Chondrocyte (in vitro differentiated cells): ENCODE results near the gene MAP3K12. TPM values are rescaled to one million over a fixed set of nuclear protein-coding genes. Genes with fewer than 3 reads are reported as not detected.
A peak's percentile ranks its signal among the peaks of the same experiment; 100 is the strongest.

ENCODE experiments used
- DNase-seq: peaks from one replicate; pipeline ENCODE4 v3.0.0; 2021; ENCODE audit warnings: mixed read lengths, low spot score
- H3K27ac Mint-ChIP-seq: one replicate; pipeline ENCODE4 v1.8.0; 2021; ENCODE audit warnings: mild to moderate bottlenecking, moderate library complexity, mixed read lengths; ENCODE audit not compliant: unreplicated experiment
- H3K27me3 Mint-ChIP-seq: 2 replicates; pipeline ENCODE4 v1.8.0; 2021; ENCODE audit warnings: low read depth, mixed read lengths
- H3K36me3 Mint-ChIP-seq: 2 replicates; pipeline ENCODE4 v1.8.0; 2021; ENCODE audit warnings: low read depth, mixed read lengths
- H3K4me1 Mint-ChIP-seq: 2 replicates; pipeline ENCODE4 v1.8.0; 2021; ENCODE audit warnings: low read depth, mild to moderate bottlenecking, mixed read lengths
- H3K4me3 Mint-ChIP-seq: one replicate; pipeline ENCODE4 v1.8.0; 2021; ENCODE audit warnings: mild to moderate bottlenecking, moderate library complexity, mixed read lengths; ENCODE audit not compliant: unreplicated experiment
- H3K9me3 Mint-ChIP-seq: 2 replicates; pipeline ENCODE4 v1.8.0; 2021; ENCODE audit warnings: low read depth, mixed read lengths
- CTCF ChIP-seq: fragments of 200-600 bp; sonication (generic); IDR thresholded peaks from 2 replicates; pipeline ENCODE4 v1.5.0; 2021; ENCODE audit warnings: antibody characterized with exemption, mild to moderate bottlenecking, moderate library complexity
- total RNA-seq: library from RNA; stranded (reverse); gene quantifications from 3 replicates; pipeline ENCODE4 v1.2.1, GENCODE V29; 2021

The MAP3K12 gene
- total RNA-seq, 1 donor from 2014 or later, result 26.9 TPM

GRCh38 chr12:53536962-53537361, 37.7 kb upstream of the MAP3K12 start:
- H3K4me3 Mint-ChIP-seq, result no peak overlapping the region
- H3K9me3 Mint-ChIP-seq, result no peaks in the 10 kb centered on the region
- TF ChIP-seq CTCF, result no peak
- no peak overlapping the region for H3K27ac Mint-ChIP-seq
- no peaks in the 10 kb centered on the region for H3K4me1 Mint-ChIP-seq
- DNase-seq, result no peak
- H3K36me3 Mint-ChIP-seq, result peaks cover 34% of the 10 kb centered on the region
- no peaks in the 10 kb centered on the region for H3K27me3 Mint-ChIP-seq

GRCh38 chr12:53533471-53533870, 34.2 kb upstream of the MAP3K12 start:
- Mint-ChIP-seq H3K4me3 (no peak overlapping the region), H3K27me3 (no peaks in the 10 kb centered on the region), H3K9me3 (no peaks in the 10 kb centered on the region), H3K27ac (no peak overlapping the region), H3K36me3 (peaks cover 39% of the 10 kb centered on the region), H3K4me1 (no peaks in the 10 kb centered on the region)
- DNase-seq, result no peak
- no peak for TF ChIP-seq CTCF

DNA sequence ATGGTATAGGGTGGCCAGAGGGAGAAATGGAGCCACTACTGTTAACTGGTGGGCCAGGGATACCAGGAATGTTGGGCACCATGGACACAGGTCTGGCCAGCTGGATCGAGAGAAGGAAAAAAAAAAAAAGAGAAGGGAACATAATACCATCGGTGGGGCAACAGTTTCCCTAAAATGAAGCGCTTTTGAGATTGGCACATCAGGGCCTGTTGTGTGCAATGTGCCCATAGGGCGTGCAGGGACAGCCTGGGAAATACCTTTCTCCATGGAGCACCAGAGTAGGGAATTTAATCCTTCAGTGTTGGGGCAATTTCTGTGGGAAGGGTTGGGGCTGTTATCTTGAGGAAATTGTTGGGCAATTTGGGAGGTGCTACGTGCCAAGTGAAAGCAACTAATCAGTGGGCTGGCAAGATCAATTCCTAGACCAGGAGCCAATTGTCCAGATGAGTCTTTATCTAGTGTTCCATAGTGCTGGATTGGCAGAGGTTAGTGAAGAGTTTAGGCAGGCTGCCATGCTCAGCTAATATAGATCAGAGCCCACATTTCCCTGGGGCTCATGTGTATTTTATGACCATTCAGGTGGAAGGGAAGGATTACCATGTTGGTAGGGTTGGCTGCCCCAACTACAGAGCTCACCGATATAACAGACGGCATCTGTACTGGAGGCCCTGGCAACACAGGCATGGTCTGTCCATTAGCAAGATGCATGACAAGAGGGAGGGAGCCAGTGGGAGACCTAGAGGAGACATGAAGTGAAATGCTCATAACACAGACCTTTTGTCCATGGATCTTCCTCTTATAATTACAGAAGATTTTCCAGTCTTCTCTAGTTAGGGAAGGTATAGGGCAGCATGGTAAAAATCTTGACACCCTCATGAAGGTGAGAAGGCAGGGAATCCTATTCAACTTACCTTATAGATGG, 33.5 kb upstream of the MAP3K12 start:
- H3K27ac Mint-ChIP-seq, result peak overlapping the region; percentile 57
- no peaks in the 10 kb centered on the region for H3K9me3 Mint-ChIP-seq
- H3K27me3 Mint-ChIP-seq, result no peaks in the 10 kb centered on the region
- no peaks in the 10 kb centered on the region for H3K4me1 Mint-ChIP-seq
- no peak for DNase-seq
- TF ChIP-seq CTCF, result no peak
- no peak overlapping the region for H3K4me3 Mint-ChIP-seq
- peaks cover 39% of the 10 kb centered on the region for H3K36me3 Mint-ChIP-seq

DNA sequence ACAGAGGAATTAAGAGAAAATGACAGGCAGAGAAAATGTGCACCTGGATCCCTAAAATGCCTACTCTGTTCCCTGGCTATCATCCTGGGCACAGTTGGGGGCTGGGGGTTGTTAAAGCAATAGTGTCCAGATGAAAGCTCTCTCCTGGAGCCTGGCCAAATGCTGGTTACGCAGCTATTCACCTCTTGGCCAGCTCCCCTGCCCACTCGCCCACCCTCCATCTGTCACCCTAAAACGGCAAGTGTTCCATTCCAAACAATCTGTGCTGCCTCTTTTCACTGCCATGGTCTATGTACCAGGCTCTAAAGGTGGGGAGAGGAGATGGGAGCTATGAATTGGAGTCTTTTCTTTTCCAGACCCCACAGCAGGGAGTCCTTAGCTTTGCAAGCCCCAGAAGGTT, 32.8 kb upstream of the MAP3K12 start:
- Mint-ChIP-seq H3K4me3 (no peak overlapping the region), H3K36me3 (peaks cover 39% of the 10 kb centered on the region), H3K4me1 (no peaks in the 10 kb centered on the region), H3K27me3 (no peaks in the 10 kb centered on the region), H3K27ac (no peak overlapping the region), H3K9me3 (no peaks in the 10 kb centered on the region)
- no peak for TF ChIP-seq CTCF
- DNase-seq, result no peak

GRCh38 chr12:53530920-53531319, 31.7 kb upstream of the MAP3K12 start:
- H3K27ac Mint-ChIP-seq, result no peak overlapping the region
- peaks cover 40% of the 10 kb centered on the region for H3K36me3 Mint-ChIP-seq
- no peaks in the 10 kb centered on the region for H3K9me3 Mint-ChIP-seq

More at GRCh38 chr12:53530920-53531319, 31.7 kb upstream of the MAP3K12 start:
- no peak overlapping the region for H3K4me3 Mint-ChIP-seq
- no peaks in the 10 kb centered on the region for H3K27me3 Mint-ChIP-seq
- TF ChIP-seq CTCF, result no peak
- no peak for DNase-seq
- H3K4me1 Mint-ChIP-seq, result no peaks in the 10 kb centered on the region
